Measurements from ENCODE around the gene INS.

DNA sequence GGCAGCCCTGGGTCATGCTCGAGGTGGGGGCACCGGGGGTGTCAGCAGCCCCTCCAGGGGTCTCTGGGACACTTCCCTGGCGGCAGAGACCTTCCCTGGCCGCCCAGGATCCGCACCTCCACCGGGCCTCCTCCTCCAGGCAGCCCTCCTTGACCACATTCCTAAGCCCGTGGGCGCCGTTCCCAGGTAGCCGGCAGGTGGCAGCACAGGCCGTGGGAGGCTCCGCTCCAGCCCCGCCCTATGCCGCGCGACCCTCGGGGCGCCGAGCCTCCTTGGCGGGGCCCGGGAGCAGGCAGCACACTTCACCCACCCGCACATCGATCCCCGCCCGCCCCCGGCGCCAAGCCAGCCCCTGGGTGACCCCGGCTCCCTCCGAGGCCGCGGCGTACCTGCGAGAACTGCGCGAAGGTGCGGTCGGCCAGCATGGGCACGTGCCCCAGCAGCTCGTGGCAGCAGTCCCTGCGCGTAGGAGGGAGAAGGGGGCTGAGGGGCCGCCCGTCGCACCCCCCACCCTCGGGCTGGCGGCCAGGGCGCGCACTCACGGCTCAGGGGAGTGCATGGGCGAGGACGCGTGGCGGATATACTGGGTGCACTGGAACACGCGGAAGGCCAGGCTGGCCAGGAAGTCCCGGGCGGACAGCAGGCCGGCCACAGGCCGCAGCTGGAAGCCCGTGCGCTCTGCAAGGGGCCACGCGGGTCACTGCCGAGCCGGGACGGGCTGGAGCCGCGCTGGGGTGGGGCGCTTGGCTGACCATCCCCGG lies 5.3 kb upstream of the INS start:
- TF ChIP-seq, protein P1, sequence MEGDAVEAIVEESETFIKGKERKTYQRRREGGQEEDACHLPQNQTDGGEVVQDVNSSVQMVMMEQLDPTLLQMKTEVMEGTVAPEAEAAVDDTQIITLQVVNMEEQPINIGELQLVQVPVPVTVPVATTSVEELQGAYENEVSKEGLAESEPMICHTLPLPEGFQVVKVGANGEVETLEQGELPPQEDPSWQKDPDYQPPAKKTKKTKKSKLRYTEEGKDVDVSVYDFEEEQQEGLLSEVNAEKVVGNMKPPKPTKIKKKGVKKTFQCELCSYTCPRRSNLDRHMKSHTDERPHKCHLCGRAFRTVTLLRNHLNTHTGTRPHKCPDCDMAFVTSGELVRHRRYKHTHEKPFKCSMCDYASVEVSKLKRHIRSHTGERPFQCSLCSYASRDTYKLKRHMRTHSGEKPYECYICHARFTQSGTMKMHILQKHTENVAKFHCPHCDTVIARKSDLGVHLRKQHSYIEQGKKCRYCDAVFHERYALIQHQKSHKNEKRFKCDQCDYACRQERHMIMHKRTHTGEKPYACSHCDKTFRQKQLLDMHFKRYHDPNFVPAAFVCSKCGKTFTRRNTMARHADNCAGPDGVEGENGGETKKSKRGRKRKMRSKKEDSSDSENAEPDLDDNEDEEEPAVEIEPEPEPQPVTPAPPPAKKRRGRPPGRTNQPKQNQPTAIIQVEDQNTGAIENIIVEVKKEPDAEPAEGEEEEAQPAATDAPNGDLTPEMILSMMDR (IDR thresholded peaks at IDR 0.05), result peak in 5 of 6 experiments; percentile 12 to 48 (median 44)
- no peak for TF ChIP-seq POLR2A (IDR thresholded peaks at IDR 0.05)

All from Peyer's patch (tissue), 4 donors.